B cell (primary cell): ENCODE results near the gene DMRT1.

Experiments used
- EZH2 ChIP-seq: IDR thresholded peaks from 2 replicates; pipeline ENCODE4 v1.6.1; 2012; ENCODE audit warnings: borderline replicate concordance, low read depth, mild to moderate bottlenecking, moderate library complexity, low read length; ENCODE audit not compliant: insufficient read depth, poor library complexity, severe bottlenecking
- TF ChIP-seq, protein P1 (sequence below): fragments of 200-600 bp; IDR thresholded peaks from one replicate; pipeline ENCODE4 v1.8.0; 2022; ENCODE audit warnings: antibody characterized with exemption, mild to moderate bottlenecking

DNA sequence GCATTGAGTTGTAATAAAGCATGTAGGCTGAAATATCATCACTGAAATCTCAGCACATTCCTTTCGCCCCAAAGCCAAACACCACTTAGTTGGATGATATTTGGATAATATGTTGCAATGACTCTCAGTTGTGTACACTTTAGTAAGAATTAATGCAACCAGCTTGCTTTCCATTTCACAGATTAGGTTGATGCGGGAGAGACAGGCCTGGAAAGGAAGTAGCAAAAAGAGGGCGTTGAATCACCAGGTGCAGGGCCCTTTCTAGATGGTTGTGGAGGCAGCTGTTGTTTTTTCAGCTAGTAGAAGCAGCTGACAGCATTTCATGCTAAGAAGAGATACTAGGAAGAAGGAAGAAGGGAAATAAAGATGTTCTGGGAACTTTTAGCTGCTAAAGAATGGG is 165.8 kb downstream of the DMRT1 start:
- TF ChIP-seq, protein P1, sequence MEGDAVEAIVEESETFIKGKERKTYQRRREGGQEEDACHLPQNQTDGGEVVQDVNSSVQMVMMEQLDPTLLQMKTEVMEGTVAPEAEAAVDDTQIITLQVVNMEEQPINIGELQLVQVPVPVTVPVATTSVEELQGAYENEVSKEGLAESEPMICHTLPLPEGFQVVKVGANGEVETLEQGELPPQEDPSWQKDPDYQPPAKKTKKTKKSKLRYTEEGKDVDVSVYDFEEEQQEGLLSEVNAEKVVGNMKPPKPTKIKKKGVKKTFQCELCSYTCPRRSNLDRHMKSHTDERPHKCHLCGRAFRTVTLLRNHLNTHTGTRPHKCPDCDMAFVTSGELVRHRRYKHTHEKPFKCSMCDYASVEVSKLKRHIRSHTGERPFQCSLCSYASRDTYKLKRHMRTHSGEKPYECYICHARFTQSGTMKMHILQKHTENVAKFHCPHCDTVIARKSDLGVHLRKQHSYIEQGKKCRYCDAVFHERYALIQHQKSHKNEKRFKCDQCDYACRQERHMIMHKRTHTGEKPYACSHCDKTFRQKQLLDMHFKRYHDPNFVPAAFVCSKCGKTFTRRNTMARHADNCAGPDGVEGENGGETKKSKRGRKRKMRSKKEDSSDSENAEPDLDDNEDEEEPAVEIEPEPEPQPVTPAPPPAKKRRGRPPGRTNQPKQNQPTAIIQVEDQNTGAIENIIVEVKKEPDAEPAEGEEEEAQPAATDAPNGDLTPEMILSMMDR, result no peak
- no peak for TF ChIP-seq EZH2
